ENCODE results near the gene VTCN1. TPM values are rescaled to one million over a fixed set of nuclear protein-coding genes. Genes with fewer than 3 reads are reported as not detected.

VTCN1 gene
- total RNA-seq, 1 donor from 2014 or later: 0.29 TPM

- TF ChIP-seq CTCF (IDR thresholded peaks at IDR 0.05; ENCODE audit: insufficient read depth, low read length, poor library complexity, severe bottlenecking): no peak
- Histone ChIP-seq H3K27me3 (ENCODE audit: control insufficient read depth, insufficient read depth, low read length) (no peaks in the 10 kb centered on the region), H3K4me3 (ENCODE audit: low read depth, low read length) (no peak overlapping the region), H3K36me3 (ENCODE audit: control insufficient read depth, insufficient read depth, low read length) (no peaks in the 10 kb centered on the region)
- DNase-seq (ENCODE audit: low read depth): no peak
These were observed 25.2 kb upstream of the VTCN1 start for GRCh38 chr1:117235863-117236465.

GRCh38 chr1:117232531-117232930 is 21.8 kb upstream of the VTCN1 start:
- no peak for DNase-seq (ENCODE audit: low read depth)

GRCh38 chr1:117231748-117232373 is 21.1 kb upstream of the VTCN1 start:
- no peak for DNase-seq (ENCODE audit: low read depth)
- no peak for TF ChIP-seq CTCF (IDR thresholded peaks at IDR 0.05; ENCODE audit: insufficient read depth, low read length, poor library complexity, severe bottlenecking)
- no peaks in the 10 kb centered on the region for H3K36me3 ChIP-seq (ENCODE audit: control insufficient read depth, insufficient read depth, low read length)
- H3K4me3 ChIP-seq (ENCODE audit: low read depth, low read length): no peak overlapping the region
- no peaks in the 10 kb centered on the region for H3K27me3 ChIP-seq (ENCODE audit: control insufficient read depth, insufficient read depth, low read length)

More at GRCh38 chr1:117232531-117232930, 21.8 kb upstream of the VTCN1 start:
- Histone ChIP-seq H3K27me3 (ENCODE audit: control insufficient read depth, insufficient read depth, low read length) (no peaks in the 10 kb centered on the region), H3K36me3 (ENCODE audit: control insufficient read depth, insufficient read depth, low read length) (no peaks in the 10 kb centered on the region), H3K4me3 (ENCODE audit: low read depth, low read length) (no peak overlapping the region)
- TF ChIP-seq CTCF (IDR thresholded peaks at IDR 0.05; ENCODE audit: insufficient read depth, low read length, poor library complexity, severe bottlenecking): no peak

GRCh38 chr1:117231312-117231711 is 20.6 kb upstream of the VTCN1 start:
- H3K4me3 ChIP-seq (ENCODE audit: low read depth, low read length): no peak overlapping the region
- DNase-seq (ENCODE audit: low read depth): no peak
- no peak for TF ChIP-seq CTCF (IDR thresholded peaks at IDR 0.05; ENCODE audit: insufficient read depth, low read length, poor library complexity, severe bottlenecking)
- no peaks in the 10 kb centered on the region for H3K27me3 ChIP-seq (ENCODE audit: control insufficient read depth, insufficient read depth, low read length)
- no peaks in the 10 kb centered on the region for H3K36me3 ChIP-seq (ENCODE audit: control insufficient read depth, insufficient read depth, low read length)

GRCh38 chr1:117229217-117229616 is 18.5 kb upstream of the VTCN1 start:
- TF ChIP-seq CTCF (IDR thresholded peaks at IDR 0.05; ENCODE audit: insufficient read depth, low read length, poor library complexity, severe bottlenecking): no peak
- H3K27me3 ChIP-seq (ENCODE audit: control insufficient read depth, insufficient read depth, low read length): no peaks in the 10 kb centered on the region
- H3K36me3 ChIP-seq (ENCODE audit: control insufficient read depth, insufficient read depth, low read length): no peaks in the 10 kb centered on the region
- DNase-seq (ENCODE audit: low read depth): no peak
- H3K4me3 ChIP-seq (ENCODE audit: low read depth, low read length): no peak overlapping the region

- Histone ChIP-seq H3K36me3 (ENCODE audit: control insufficient read depth, insufficient read depth, low read length) (no peaks in the 10 kb centered on the region), H3K27me3 (ENCODE audit: control insufficient read depth, insufficient read depth, low read length) (no peaks in the 10 kb centered on the region), H3K4me3 (ENCODE audit: low read depth, low read length) (no peak overlapping the region)
- DNase-seq (ENCODE audit: low read depth): no peak
- TF ChIP-seq CTCF (IDR thresholded peaks at IDR 0.05; ENCODE audit: insufficient read depth, low read length, poor library complexity, severe bottlenecking): no peak
These were observed 15.2 kb upstream of the VTCN1 start for GRCh38 chr1:117225931-117226330.
